OCI-LY3 (cell line): ENCODE measurements around the gene PM20D1.

ENCODE experiments used
- H2AFZ ChIP-seq: fragments of 200-600, 300-600 bp; shearing (Covaris generic); 2 replicates; pipeline ENCODE4 v1.6.0; 2014; ENCODE audit warnings: antibody characterized with exemption, low read depth, low read length
- H3K27ac ChIP-seq: fragments of 200-600, 300-600 bp; sonication (generic); 2 replicates; pipeline ENCODE4 v1.5.1; 2014; ENCODE audit warnings: mild to moderate bottlenecking, low read length, moderate library complexity, mixed read lengths
- H3K27me3 ChIP-seq: fragments of 200-600, 300-600 bp; sonication (generic); 2 replicates; pipeline ENCODE4 v1.6.1; 2014; ENCODE audit warnings: low read depth, low read length, mixed read lengths
- H3K36me3 ChIP-seq: fragments of 200-600, 300-600 bp; sonication (generic); replicated peaks from 2 replicates; pipeline ENCODE3; 2014; ENCODE audit warnings: low read depth, low read length, mixed read lengths
- H3K4me1 ChIP-seq: fragments of 300-600, 200-600 bp; sonication (generic); 2 replicates; pipeline ENCODE4 v1.6.1; 2014; ENCODE audit warnings: low read length, mixed read lengths
- H3K4me2 ChIP-seq: fragments of 200-600, 300-600 bp; sonication (generic); 2 replicates; pipeline ENCODE4 v1.6.1; 2014; ENCODE audit warnings: low read length, mixed read lengths
- H3K4me3 ChIP-seq: fragments of 300-600, 200-600 bp; sonication (generic); 2 replicates; pipeline ENCODE4 v1.5.1; 2014; ENCODE audit warnings: antibody characterized with exemption, mild to moderate bottlenecking, low read length, moderate library complexity
- H3K79me2 ChIP-seq: fragments of 300-600, 200-600 bp; shearing (Covaris generic); 2 replicates; pipeline ENCODE4 v1.6.1; 2014; ENCODE audit warnings: mild to moderate bottlenecking, low read length, mixed read lengths
- H3K9ac ChIP-seq: fragments of 300-600, 200-600 bp; shearing (Covaris generic); 2 replicates; pipeline ENCODE4 v1.6.0; 2014; ENCODE audit warnings: mild to moderate bottlenecking, low read length, moderate library complexity
- H3K9me3 ChIP-seq: fragments of 200-600, 300-600 bp; shearing (Covaris generic); 2 replicates; pipeline ENCODE4 v1.6.1; 2014; ENCODE audit warnings: low read length, mixed read lengths; ENCODE audit not compliant: insufficient read depth
- H4K20me1 ChIP-seq: fragments of 200-600, 300-600 bp; sonication (generic); 2 replicates; pipeline ENCODE4 v1.6.1; 2016; ENCODE audit warnings: low read length, mixed read lengths; ENCODE audit not compliant: insufficient read depth
- CTCF ChIP-seq: fragments of 200-600, 300-600 bp; sonication (generic); IDR thresholded peaks from 2 replicates; pipeline ENCODE4 v1.5.1; 2014; ENCODE audit warnings: antibody characterized with exemption, low read length, low read depth
- EZH2phosphoT487 ChIP-seq: fragments of 200-600 bp; shearing (Covaris generic); IDR thresholded peaks from 2 replicates; pipeline ENCODE4 v1.6.1; 2018; ENCODE audit warnings: antibody characterized with exemption, mixed run types, low read depth

The PM20D1 gene

GRCh38 chr1:205782627-205783432 is 67.1 kb downstream of the PM20D1 start:
- peaks cover 46% of the 10 kb centered on the region for H3K36me3 ChIP-seq
- no peak overlapping the region for H3K9ac ChIP-seq
- no peak overlapping the region for H3K4me3 ChIP-seq
- H4K20me1 ChIP-seq, result peaks cover 17% of the 10 kb centered on the region; the same call in 1 of the 2 replicates
- H3K79me2 ChIP-seq, result peaks cover 79% of the 10 kb centered on the region
- no peaks in the 10 kb centered on the region for H3K9me3 ChIP-seq
- H2AFZ ChIP-seq, result no peak overlapping the region
- H3K4me2 ChIP-seq, result no peak overlapping the region
- H3K27ac ChIP-seq, result no peak overlapping the region
- H3K27me3 ChIP-seq, result no peaks in the 10 kb centered on the region
- H3K4me1 ChIP-seq, result peaks cover 30% of the 10 kb centered on the region
- TF ChIP-seq EZH2phosphoT487 (no peak), CTCF (peak; percentile 17; the same call in 1 of the 2 replicates)

DNA sequence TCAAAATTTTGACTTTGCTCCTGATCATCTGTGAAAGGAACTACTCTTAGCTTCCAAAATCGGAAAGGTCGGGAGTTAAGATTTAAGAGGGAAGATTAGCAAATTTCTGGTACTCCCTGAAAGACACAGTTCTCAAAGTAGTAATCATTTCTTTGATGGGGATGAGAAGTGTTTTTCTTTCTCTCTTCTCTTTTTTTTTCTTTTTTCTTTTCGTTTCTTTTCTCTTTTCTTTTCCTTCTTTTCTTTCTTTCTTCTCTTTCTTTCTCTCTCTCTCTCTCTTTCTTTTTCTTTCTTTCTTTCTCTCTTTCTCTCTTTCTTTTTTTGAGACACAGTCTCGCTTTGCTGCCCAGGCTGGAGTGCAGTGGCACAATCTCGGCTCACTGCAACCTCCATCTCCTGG is 69.6 kb downstream of the PM20D1 start:
- peaks cover 14% of the 10 kb centered on the region; the same call in 1 of the 2 replicates for H4K20me1 ChIP-seq
- H3K36me3 ChIP-seq, result peaks cover 45% of the 10 kb centered on the region
- TF ChIP-seq EZH2phosphoT487, result no peak
- TF ChIP-seq CTCF, result no peak
- peaks cover 81% of the 10 kb centered on the region for H3K79me2 ChIP-seq
- H3K27me3 ChIP-seq, result no peaks in the 10 kb centered on the region
- no peak overlapping the region for H3K27ac ChIP-seq
- no peak overlapping the region for H3K4me2 ChIP-seq
- H3K9ac ChIP-seq, result no peak overlapping the region
- H3K9me3 ChIP-seq, result no peaks in the 10 kb centered on the region
- H3K4me1 ChIP-seq, result peaks cover 42% of the 10 kb centered on the region
- no peak overlapping the region for H2AFZ ChIP-seq
- H3K4me3 ChIP-seq, result no peak overlapping the region
